HepG2 (cell line): ENCODE data around the gene TSPAN31. TPM values are rescaled to one million over a fixed set of nuclear protein-coding genes. Genes with fewer than 3 reads are reported as not detected.

Experiments
- ATAC-seq: fragments of 200-7000 bp; cut with Tn5 transposase; 3 replicates; pipeline ENCODE4 v1.9.1; 2020; ENCODE audit warnings: mild to moderate bottlenecking, moderate library complexity
- BruUV-seq: library from RNA; stranded (reverse); fragments of 400-500 nt; replicated peaks from 2 replicates; lab custom pipeline; 2021; lab: Mats Ljungman, UMichigan
- CTCF ChIA-PET: fragments of 300-600 bp; formaldehyde crosslinking; extraction: SDS; loops from one replicate; lab custom pipeline; 2021; ENCODE audit warnings: low total read pairs, inconsistent platforms, low intra/inter-chr PET ratio; lab: Yijun Ruan, JAX
- POLR2A ChIA-PET: fragments of 350-600 bp; sonication (Branson Sonifier 250); formaldehyde crosslinking; loops from one replicate; lab custom pipeline; 2020; ENCODE audit warnings: antibody characterized with exemption, inconsistent platforms; lab: Yijun Ruan, JAX
- DNase-seq: peaks from one replicate; pipeline ENCODE4 v3.0.0-alpha.2; 2015; ENCODE audit warnings: low spot score
- FAIRE-seq: peaks from 3 replicates; lab custom pipeline; 2011; peaks lifted over from hg19 to GRCh38; lab: Jason Lieb, UNC
- H2AFZ ChIP-seq: one replicate; pipeline ENCODE4 v1.6.1; 2011; ENCODE audit warnings: low read length, inconsistent platforms
- H3K27ac ChIP-seq: fragments of 300-600 bp; 3 replicates; pipeline ENCODE4 v1.8.0; 2011; ENCODE audit warnings: mixed run types, mild to moderate bottlenecking, mixed read lengths, low read length, inconsistent platforms; ENCODE audit not compliant: insufficient read depth; ENCODE audit errors: extremely low read length
- H3K27me3 ChIP-seq, 2 experiments: fragments of 200-600 bp in 1 of 2; 2 replicates in 1 of 2; 3 replicates in 1 of 2; pipeline versions ENCODE4 v1.6.0 to v1.8.0; 2011; ENCODE audit warnings: low read length in 2 of 2, mild to moderate bottlenecking in 2 of 2, moderate library complexity in 2 of 2, inconsistent platforms in 1 of 2; ENCODE audit not compliant: insufficient read depth in 2 of 2, control insufficient read depth in 1 of 2
- H3K36me3 ChIP-seq, 2 experiments: fragments of 200-600 bp in 1 of 2; replicated peaks in 1 of 2; 2 replicates in 1 of 2; 3 replicates in 1 of 2; pipeline versions ENCODE4 v1.5.1 to v1.8.0; 2011; ENCODE audit warnings: low read length in 2 of 2, inconsistent platforms in 1 of 2; ENCODE audit not compliant: insufficient read depth in 2 of 2, control insufficient read depth in 1 of 2
- H3K4me1 ChIP-seq: 2 replicates; pipeline ENCODE4 v1.5.1; 2012; ENCODE audit warnings: low read length, inconsistent platforms; ENCODE audit not compliant: insufficient read depth
- H3K4me2 ChIP-seq: 2 replicates; pipeline ENCODE4 v1.6.0; 2011; ENCODE audit warnings: low read depth, low read length, inconsistent platforms
- H3K4me3 ChIP-seq, 3 experiments: fragments of 200-600 bp in 1 of 3; sonication (generic), shearing (Covaris generic) in 1 of 3; replicated peaks in 1 of 3; 2 replicates each; pipeline ENCODE4 v1.5.1; 2011 to 2016; ENCODE audit warnings: low read length in 3 of 3, inconsistent platforms in 2 of 3, low read depth in 2 of 3, mild to moderate bottlenecking in 2 of 3, control low read depth in 1 of 3, mixed read lengths in 1 of 3; ENCODE audit not compliant: insufficient read depth in 1 of 3
- H3K79me2 ChIP-seq: one replicate; pipeline ENCODE4 v1.6.1; 2011; ENCODE audit warnings: low read length, inconsistent platforms; ENCODE audit not compliant: insufficient read depth
- H3K9ac ChIP-seq: 2 replicates; pipeline ENCODE4 v1.6.0; 2011; ENCODE audit warnings: mild to moderate bottlenecking, low read depth, low read length, inconsistent platforms; ENCODE audit not compliant: insufficient read depth
- H3K9me3 ChIP-seq: 2 replicates; pipeline ENCODE4 v1.5.1; 2012; ENCODE audit warnings: mild to moderate bottlenecking, low read length
- H4K20me1 ChIP-seq: 2 replicates; pipeline ENCODE4 v1.6.0; 2011; ENCODE audit warnings: inconsistent platforms, mild to moderate bottlenecking, low read length, moderate library complexity; ENCODE audit not compliant: insufficient read depth
- HBP1 ChIP-seq: IDR thresholded peaks from 2 replicates; pipeline ENCODE4 v1.6.1; 2016; ENCODE audit warnings: low read depth, control low read depth
- PRDM15 ChIP-seq: sonication (generic); formaldehyde crosslinking; IDR thresholded peaks from 2 replicates; pipeline ENCODE4 v1.4.0; 2020; ENCODE audit warnings: missing genetic modification reagents
- WGBS: methylation state at CpG from one replicate; pipeline ENCODE4 v1.1.6; 2017; ENCODE audit warnings: low lambda C conversion rate; 5-methylcytosine and 5-hydroxymethylcytosine counted together
- in situ Hi-C: cut with HindIII; loops from 2 replicates; pipeline ENCODE4 v1.10.0; 2017; ENCODE audit warnings: low pct_unique_long_range_greater_than_20kb; ENCODE audit not compliant: extremely low pct_ligation_motif_present
- intact Hi-C: fragments of 100-400 bp; cut with micrococcal nuclease; formaldehyde crosslinking; loops from one replicate; pipeline ENCODE4 v1.10.0; 2022; ENCODE audit not compliant: unreplicated experiment
- polyA plus RNA-seq, 8 experiments: library from polyadenylated mRNA; depleted of rRNA in 3 of 8; stranded (reverse) in 7 of 8; unstranded in 1 of 8; fragments of >200 nt; fragmentation: Illumina TruSeq in 4 of 8; extraction: Trizol in 4 of 8; gene quantifications; 2 replicates each; pipeline versions ENCODE4 v1.2.1 to v1.2.3, GENCODE V29; 2011 to 2016; ENCODE audit warnings: low read depth in 4 of 8, missing spikeins in 1 of 8, mixed read lengths in 1 of 8; ENCODE audit not compliant: insufficient read depth in 1 of 8
- total RNA-seq, 5 experiments: library from RNA; depleted of rRNA; stranded (reverse); fragments of >200 nt; fragmentation: Illumina TruSeq; extraction: Trizol; gene quantifications; 2 replicates each; pipeline ENCODE4 v1.2.3, GENCODE V29; 2016; ENCODE audit warnings: low read depth in 1 of 5

The TSPAN31 gene
- total and polyA plus RNA-seq, 2 of the 13 experiments (the other 11 are each of a cell fraction or from before 2014, with no cell fraction given) = 10.4 to 24.6 TPM

DNA sequence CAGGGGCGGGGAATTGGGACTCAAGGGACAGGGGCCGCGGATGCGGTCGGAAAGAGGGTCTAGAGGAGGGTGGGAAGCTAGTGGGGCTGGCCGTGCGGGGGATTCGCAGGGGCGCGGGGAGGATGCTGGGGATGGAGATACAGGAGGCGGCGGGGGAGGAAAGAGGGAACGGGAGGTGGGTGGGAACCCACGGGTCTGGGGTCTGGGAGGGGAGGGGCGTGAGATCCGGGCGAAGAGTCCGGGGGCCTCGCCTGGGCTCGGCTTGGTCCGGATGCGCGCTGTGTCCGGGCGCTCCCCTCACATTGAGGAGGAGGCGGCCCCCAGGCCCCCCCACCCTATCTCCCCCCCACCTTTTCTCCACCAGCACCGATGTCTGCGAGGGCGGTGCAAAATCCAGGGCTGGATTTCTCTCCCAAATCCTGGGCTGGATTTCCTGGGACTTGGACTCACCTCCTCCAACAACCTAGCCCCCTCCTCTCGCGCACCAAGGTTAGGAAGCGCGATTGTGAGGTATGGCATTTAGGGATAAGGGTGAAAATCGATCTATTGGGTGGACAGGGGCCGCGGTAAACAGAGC, 6.1 kb upstream of the TSPAN31 start, which contains the start of gene AGAP2:
AGAP2 (minus strand) TSS at position 82 of the 577 bp plus-strand sequence. CDS start 496 bp downstream, outside the sequence.
- Histone ChIP-seq H3K79me2 (no peaks in the 10 kb centered on the region), H3K27me3 (peaks cover 12 to 44% of the 10 kb centered on the region in 2 experiments; a peak in 4 of 5 replicates), H3K27ac (no peak within 1 kb of the TSS), H3K4me3 (peak within 1 kb of the TSS; percentile 48 to 73 (median 59); a peak in 5 of 6 replicates), H3K4me2 (peak within 1 kb of the TSS; percentile 94), H3K4me1 (peaks cover 61% of the 10 kb centered on the region), H4K20me1 (no peaks in the 10 kb centered on the region), H3K9me3 (no peaks in the 10 kb centered on the region), H3K36me3 (no peaks in the 10 kb centered on the region), H2AFZ (no peak within 1 kb of the TSS), H3K9ac (no peak within 1 kb of the TSS)
- DNase-seq (no peak), ATAC-seq (no peak)
- intact Hi-C loops = loop anchor here (5.0 kb wide), 2 partner anchors 46 to 156 kb away; partner anchors contain the start of gene OS9
- no TSS peak for BruUV-seq
- ChIA-PET CTCF (no interaction called here), POLR2A (no interaction called here)
- peak; percentile 98 for TF ChIP-seq PRDM15 (CRISPR knock-in tag)
- no peak for TF ChIP-seq HBP1 (CRISPR knock-in tag)
- TF ChIP-seq, all 625 proteins: peak for 1
- in situ Hi-C loops = no loop called here
- FAIRE-seq = no peak
- WGBS = 19% methylated on average over 26 of the region's 36 CpGs
